GM23338 (cell line): ENCODE data around the gene CPNE8. TPM values are rescaled to one million over a fixed set of nuclear protein-coding genes. Genes with fewer than 3 reads are reported as not detected.

Source experiments
- ATAC-seq: fragments of 200-7000 bp; cut with Tn5 transposase; 3 replicates; pipeline ENCODE4 v1.9.1; 2020
- DNase-seq: peaks from one replicate; pipeline ENCODE4 v3.0.0-alpha.2; 2015; ENCODE audit warnings: low spot score
- H2AFZ ChIP-seq: fragments of 200-600 bp; sonication (generic); 2 replicates; pipeline ENCODE4 v1.8.0; 2016; ENCODE audit warnings: antibody characterized with exemption, mild to moderate bottlenecking, moderate library complexity
- H3F3A ChIP-seq: fragments of 200-600 bp; sonication (generic); replicated peaks from 2 replicates; pipeline ENCODE4 v1.8.0; 2017; ENCODE audit warnings: antibody characterized with exemption, mixed run types, low read depth
- H3K27ac ChIP-seq: fragments of 200-600 bp; sonication (generic); 2 replicates; pipeline ENCODE4 v1.6.1; 2016; ENCODE audit warnings: low read depth
- H3K27me3 ChIP-seq: fragments of 200-600 bp; sonication (generic); 2 replicates; pipeline ENCODE4 v1.8.0; 2016; ENCODE audit warnings: mild to moderate bottlenecking, mixed run types, moderate library complexity; ENCODE audit not compliant: insufficient read depth
- H3K36me3 ChIP-seq: fragments of 200-600 bp; sonication (generic); 2 replicates; pipeline ENCODE4 v1.8.0; 2016; ENCODE audit warnings: mild to moderate bottlenecking; ENCODE audit not compliant: insufficient read depth
- H3K4me1 ChIP-seq: fragments of 200-600 bp; sonication (generic); 2 replicates; pipeline ENCODE4 v1.8.0; 2016; ENCODE audit warnings: mild to moderate bottlenecking, moderate library complexity; ENCODE audit not compliant: insufficient read depth
- H3K4me2 ChIP-seq: fragments of 200-600 bp; sonication (generic); 2 replicates; pipeline ENCODE4 v1.7.1; 2017; ENCODE audit warnings: mixed run types
- H3K4me3 ChIP-seq: fragments of 200-600 bp; sonication (generic); 2 replicates; pipeline ENCODE4 v1.6.1; 2016; ENCODE audit warnings: mixed run types
- H3K79me2 ChIP-seq: fragments of 200-600 bp; sonication (generic); replicated peaks from 2 replicates; pipeline ENCODE4 v1.8.0; 2017; ENCODE audit warnings: mild to moderate bottlenecking; ENCODE audit not compliant: insufficient read depth
- H3K9me2 ChIP-seq: fragments of 200-600 bp; sonication (generic); 2 replicates; pipeline ENCODE4 v1.8.0; 2017; ENCODE audit not compliant: insufficient read depth
- H4K20me1 ChIP-seq: fragments of 200-600 bp; sonication (generic); replicated peaks from 2 replicates; pipeline ENCODE4 v1.8.0; 2017; ENCODE audit warnings: mild to moderate bottlenecking; ENCODE audit not compliant: insufficient read depth
- H3K27ac Mint-ChIP-seq: 2 replicates; pipeline ENCODE4 v1.8.0; 2020; ENCODE audit warnings: inconsistent platforms, mild to moderate bottlenecking, moderate library complexity, mixed read lengths
- H3K27me3 Mint-ChIP-seq: 3 replicates; pipeline ENCODE4 v1.8.0; 2022; ENCODE audit warnings: low read depth, mild to moderate bottlenecking, moderate library complexity, mixed read lengths, inconsistent platforms; ENCODE audit not compliant: insufficient read depth, poor library complexity
- H3K36me3 Mint-ChIP-seq: 3 replicates; pipeline ENCODE4 v1.8.0; 2021; ENCODE audit warnings: low read depth, mild to moderate bottlenecking, inconsistent platforms, moderate library complexity, mixed read lengths
- H3K4me1 Mint-ChIP-seq: 3 replicates; pipeline ENCODE4 v1.8.0; 2020; ENCODE audit warnings: mild to moderate bottlenecking, inconsistent platforms, mixed read lengths
- H3K4me3 Mint-ChIP-seq: 3 replicates; pipeline ENCODE4 v1.8.0; 2021; ENCODE audit warnings: moderate library complexity, mild to moderate bottlenecking, inconsistent platforms, mixed read lengths
- H3K9me3 Mint-ChIP-seq: 3 replicates; pipeline ENCODE4 v1.8.0; 2020; ENCODE audit warnings: moderate library complexity, mild to moderate bottlenecking, inconsistent platforms, mixed read lengths
- EZH2 ChIP-seq: fragments of 200-600 bp; sonication (generic); IDR thresholded peaks from one replicate; pipeline ENCODE4 v1.8.0; 2017; ENCODE audit warnings: antibody characterized with exemption, mild to moderate bottlenecking, low read depth; ENCODE audit not compliant: unreplicated experiment
- EZH2phosphoT487 ChIP-seq: fragments of 200-600 bp; sonication (generic); IDR thresholded peaks from one replicate; pipeline ENCODE4 v1.8.1; 2018; ENCODE audit warnings: antibody characterized with exemption; ENCODE audit not compliant: unreplicated experiment
- NANOG ChIP-seq: IDR thresholded peaks from 2 replicates; pipeline ENCODE4 v1.6.1; 2016; ENCODE audit warnings: antibody characterized with exemption, borderline replicate concordance
- POLR2AphosphoS5 ChIP-seq: IDR thresholded peaks from 2 replicates; pipeline ENCODE4 v1.6.1; 2016; ENCODE audit warnings: antibody characterized with exemption, low read depth
- ZNF331 ChIP-seq: fragments of 250-450 bp; sonication (Bioruptor Pico); IDR thresholded peaks from 2 replicates; pipeline ENCODE4 v1.5.0; 2020; ENCODE audit warnings: low read depth, mild to moderate bottlenecking, moderate library complexity
- polyA plus RNA-seq: library from polyadenylated mRNA; unstranded; fragments of >200 nt; fragmentation: Nextera tagmentation; extraction: Ambion mirVana; gene quantifications from 2 replicates; pipeline ENCODE4 v1.2.1, GENCODE V29; 2016
- total RNA-seq: library from RNA; depleted of rRNA; stranded (reverse); fragments of >200 nt; shearing (Covaris generic); gene quantifications from 2 replicates; pipeline ENCODE4 v1.2.3, GENCODE V29; 2014
- TF ChIP-seq, protein P1 (sequence below): fragments of 250-450 bp; sonication (Bioruptor Pico); IDR thresholded peaks from 2 replicates; pipeline ENCODE4 v1.5.0; 2020; ENCODE audit warnings: mild to moderate bottlenecking, moderate library complexity
- TF ChIP-seq, protein P2 (sequence below): IDR thresholded peaks from one replicate; pipeline ENCODE4 v1.6.1; 2018; ENCODE audit warnings: antibody characterized with exemption; ENCODE audit not compliant: unreplicated experiment
- TF ChIP-seq, protein P3 (sequence below): IDR thresholded peaks from 2 replicates; pipeline ENCODE4 v1.6.1; 2016; ENCODE audit warnings: antibody characterized with exemption
- TF ChIP-seq, protein P4 (sequence below), 2 experiments: fragments of 200-600 bp in 1 of 2; sonication (generic) in 1 of 2; conservative IDR thresholded peaks; 2 replicates each; pipeline versions ENCODE4 v1.5.1 to v1.6.1; 2016 to 2017; ENCODE audit warnings: antibody characterized with exemption in 2 of 2, low read depth in 2 of 2, mild to moderate bottlenecking in 2 of 2, moderate library complexity in 1 of 2

Gene CPNE8
- total and polyA plus RNA-seq, 2 experiments from 2014 or later, result 8.7 to 10.1 TPM

DNA sequence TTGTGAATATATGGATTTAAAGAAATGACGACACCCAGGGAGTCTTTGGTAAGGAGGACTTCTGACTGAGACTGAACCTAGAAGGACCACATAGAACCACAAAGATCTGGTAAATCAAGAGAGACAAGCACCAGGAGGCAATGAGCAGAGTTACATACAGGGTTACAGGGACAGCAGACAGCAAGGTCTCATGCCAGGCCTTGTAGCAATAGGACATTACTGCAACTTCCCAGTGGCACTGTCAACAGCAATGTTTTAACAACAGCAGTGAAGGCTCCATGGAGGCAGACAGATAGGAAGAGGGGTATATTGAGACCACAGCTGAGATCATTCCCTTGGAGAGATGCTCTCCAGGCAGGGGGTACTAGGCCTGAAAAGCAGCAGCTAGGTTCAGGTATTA, 18.5 kb downstream of the CPNE8 start:
- Mint-ChIP-seq H3K9me3 (peaks cover 10% of the 10 kb centered on the region), H3K36me3 (peaks cover 12% of the 10 kb centered on the region), H3K27me3 (peaks cover 2% of the 10 kb centered on the region), H3K4me3 (no peak overlapping the region), H3K4me1 (no peaks in the 10 kb centered on the region), H3K27ac (no peak overlapping the region)
- H3K27me3 ChIP-seq, result no peaks in the 10 kb centered on the region
- H3F3A ChIP-seq, result no peaks in the 10 kb centered on the region
- H3K4me2 ChIP-seq, result no peak overlapping the region
- no peak overlapping the region for H3K4me3 ChIP-seq
- H3K79me2 ChIP-seq, result no peaks in the 10 kb centered on the region; the same call in 1 of the 2 replicates
- TF ChIP-seq, protein P1, sequence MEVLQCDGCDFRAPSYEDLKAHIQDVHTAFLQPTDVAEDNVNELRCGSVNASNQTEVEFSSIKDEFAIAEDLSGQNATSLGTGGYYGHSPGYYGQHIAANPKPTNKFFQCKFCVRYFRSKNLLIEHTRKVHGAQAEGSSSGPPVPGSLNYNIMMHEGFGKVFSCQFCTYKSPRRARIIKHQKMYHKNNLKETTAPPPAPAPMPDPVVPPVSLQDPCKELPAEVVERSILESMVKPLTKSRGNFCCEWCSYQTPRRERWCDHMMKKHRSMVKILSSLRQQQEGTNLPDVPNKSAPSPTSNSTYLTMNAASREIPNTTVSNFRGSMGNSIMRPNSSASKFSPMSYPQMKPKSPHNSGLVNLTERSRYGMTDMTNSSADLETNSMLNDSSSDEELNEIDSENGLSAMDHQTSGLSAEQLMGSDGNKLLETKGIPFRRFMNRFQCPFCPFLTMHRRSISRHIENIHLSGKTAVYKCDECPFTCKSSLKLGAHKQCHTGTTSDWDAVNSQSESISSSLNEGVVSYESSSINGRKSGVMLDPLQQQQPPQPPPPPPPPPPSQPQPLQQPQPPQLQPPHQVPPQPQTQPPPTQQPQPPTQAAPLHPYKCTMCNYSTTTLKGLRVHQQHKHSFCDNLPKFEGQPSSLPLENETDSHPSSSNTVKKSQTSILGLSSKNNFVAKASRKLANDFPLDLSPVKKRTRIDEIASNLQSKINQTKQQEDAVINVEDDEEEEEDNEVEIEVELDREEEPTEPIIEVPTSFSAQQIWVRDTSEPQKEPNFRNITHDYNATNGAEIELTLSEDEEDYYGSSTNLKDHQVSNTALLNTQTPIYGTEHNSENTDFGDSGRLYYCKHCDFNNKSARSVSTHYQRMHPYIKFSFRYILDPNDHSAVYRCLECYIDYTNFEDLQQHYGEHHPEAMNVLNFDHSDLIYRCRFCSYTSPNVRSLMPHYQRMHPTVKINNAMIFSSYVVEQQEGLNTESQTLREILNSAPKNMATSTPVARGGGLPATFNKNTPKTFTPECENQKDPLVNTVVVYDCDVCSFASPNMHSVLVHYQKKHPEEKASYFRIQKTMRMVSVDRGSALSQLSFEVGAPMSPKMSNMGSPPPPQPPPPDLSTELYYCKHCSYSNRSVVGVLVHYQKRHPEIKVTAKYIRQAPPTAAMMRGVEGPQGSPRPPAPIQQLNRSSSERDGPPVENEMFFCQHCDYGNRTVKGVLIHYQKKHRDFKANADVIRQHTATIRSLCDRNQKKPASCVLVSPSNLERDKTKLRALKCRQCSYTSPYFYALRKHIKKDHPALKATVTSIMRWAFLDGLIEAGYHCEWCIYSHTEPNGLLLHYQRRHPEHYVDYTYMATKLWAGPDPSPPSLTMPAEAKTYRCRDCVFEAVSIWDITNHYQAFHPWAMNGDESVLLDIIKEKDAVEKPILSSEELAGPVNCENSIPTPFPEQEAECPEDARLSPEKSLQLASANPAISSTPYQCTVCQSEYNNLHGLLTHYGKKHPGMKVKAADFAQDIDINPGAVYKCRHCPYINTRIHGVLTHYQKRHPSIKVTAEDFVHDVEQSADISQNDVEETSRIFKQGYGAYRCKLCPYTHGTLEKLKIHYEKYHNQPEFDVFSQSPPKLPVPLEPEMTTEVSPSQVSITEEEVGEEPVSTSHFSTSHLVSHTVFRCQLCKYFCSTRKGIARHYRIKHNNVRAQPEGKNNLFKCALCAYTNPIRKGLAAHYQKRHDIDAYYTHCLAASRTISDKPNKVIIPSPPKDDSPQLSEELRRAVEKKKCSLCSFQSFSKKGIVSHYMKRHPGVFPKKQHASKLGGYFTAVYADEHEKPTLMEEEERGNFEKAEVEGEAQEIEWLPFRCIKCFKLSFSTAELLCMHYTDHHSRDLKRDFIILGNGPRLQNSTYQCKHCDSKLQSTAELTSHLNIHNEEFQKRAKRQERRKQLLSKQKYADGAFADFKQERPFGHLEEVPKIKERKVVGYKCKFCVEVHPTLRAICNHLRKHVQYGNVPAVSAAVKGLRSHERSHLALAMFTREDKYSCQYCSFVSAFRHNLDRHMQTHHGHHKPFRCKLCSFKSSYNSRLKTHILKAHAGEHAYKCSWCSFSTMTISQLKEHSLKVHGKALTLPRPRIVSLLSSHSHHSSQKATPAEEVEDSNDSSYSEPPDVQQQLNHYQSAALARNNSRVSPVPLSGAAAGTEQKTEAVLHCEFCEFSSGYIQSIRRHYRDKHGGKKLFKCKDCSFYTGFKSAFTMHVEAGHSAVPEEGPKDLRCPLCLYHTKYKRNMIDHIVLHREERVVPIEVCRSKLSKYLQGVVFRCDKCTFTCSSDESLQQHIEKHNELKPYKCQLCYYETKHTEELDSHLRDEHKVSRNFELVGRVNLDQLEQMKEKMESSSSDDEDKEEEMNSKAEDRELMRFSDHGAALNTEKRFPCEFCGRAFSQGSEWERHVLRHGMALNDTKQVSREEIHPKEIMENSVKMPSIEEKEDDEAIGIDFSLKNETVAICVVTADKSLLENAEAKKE, result no peak
- TF ChIP-seq EZH2phosphoT487 (no peak), EZH2 (no peak), POLR2AphosphoS5 (no peak), ZNF331 (CRISPR knock-in tag) (no peak), NANOG (no peak)
- TF ChIP-seq, protein P2, sequence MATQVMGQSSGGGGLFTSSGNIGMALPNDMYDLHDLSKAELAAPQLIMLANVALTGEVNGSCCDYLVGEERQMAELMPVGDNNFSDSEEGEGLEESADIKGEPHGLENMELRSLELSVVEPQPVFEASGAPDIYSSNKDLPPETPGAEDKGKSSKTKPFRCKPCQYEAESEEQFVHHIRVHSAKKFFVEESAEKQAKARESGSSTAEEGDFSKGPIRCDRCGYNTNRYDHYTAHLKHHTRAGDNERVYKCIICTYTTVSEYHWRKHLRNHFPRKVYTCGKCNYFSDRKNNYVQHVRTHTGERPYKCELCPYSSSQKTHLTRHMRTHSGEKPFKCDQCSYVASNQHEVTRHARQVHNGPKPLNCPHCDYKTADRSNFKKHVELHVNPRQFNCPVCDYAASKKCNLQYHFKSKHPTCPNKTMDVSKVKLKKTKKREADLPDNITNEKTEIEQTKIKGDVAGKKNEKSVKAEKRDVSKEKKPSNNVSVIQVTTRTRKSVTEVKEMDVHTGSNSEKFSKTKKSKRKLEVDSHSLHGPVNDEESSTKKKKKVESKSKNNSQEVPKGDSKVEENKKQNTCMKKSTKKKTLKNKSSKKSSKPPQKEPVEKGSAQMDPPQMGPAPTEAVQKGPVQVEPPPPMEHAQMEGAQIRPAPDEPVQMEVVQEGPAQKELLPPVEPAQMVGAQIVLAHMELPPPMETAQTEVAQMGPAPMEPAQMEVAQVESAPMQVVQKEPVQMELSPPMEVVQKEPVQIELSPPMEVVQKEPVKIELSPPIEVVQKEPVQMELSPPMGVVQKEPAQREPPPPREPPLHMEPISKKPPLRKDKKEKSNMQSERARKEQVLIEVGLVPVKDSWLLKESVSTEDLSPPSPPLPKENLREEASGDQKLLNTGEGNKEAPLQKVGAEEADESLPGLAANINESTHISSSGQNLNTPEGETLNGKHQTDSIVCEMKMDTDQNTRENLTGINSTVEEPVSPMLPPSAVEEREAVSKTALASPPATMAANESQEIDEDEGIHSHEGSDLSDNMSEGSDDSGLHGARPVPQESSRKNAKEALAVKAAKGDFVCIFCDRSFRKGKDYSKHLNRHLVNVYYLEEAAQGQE, result no peak
- TF ChIP-seq, protein P3, sequence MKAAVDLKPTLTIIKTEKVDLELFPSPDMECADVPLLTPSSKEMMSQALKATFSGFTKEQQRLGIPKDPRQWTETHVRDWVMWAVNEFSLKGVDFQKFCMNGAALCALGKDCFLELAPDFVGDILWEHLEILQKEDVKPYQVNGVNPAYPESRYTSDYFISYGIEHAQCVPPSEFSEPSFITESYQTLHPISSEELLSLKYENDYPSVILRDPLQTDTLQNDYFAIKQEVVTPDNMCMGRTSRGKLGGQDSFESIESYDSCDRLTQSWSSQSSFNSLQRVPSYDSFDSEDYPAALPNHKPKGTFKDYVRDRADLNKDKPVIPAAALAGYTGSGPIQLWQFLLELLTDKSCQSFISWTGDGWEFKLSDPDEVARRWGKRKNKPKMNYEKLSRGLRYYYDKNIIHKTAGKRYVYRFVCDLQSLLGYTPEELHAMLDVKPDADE, result no peak
- TF ChIP-seq, protein P4, sequence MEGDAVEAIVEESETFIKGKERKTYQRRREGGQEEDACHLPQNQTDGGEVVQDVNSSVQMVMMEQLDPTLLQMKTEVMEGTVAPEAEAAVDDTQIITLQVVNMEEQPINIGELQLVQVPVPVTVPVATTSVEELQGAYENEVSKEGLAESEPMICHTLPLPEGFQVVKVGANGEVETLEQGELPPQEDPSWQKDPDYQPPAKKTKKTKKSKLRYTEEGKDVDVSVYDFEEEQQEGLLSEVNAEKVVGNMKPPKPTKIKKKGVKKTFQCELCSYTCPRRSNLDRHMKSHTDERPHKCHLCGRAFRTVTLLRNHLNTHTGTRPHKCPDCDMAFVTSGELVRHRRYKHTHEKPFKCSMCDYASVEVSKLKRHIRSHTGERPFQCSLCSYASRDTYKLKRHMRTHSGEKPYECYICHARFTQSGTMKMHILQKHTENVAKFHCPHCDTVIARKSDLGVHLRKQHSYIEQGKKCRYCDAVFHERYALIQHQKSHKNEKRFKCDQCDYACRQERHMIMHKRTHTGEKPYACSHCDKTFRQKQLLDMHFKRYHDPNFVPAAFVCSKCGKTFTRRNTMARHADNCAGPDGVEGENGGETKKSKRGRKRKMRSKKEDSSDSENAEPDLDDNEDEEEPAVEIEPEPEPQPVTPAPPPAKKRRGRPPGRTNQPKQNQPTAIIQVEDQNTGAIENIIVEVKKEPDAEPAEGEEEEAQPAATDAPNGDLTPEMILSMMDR (conservative IDR thresholded peaks at IDR 0.05; ENCODE audit: low read depth in 2 of 2), result no peak
- no peaks in the 10 kb centered on the region; the same call in 1 of the 2 replicates for H3K9me2 ChIP-seq
- no peaks in the 10 kb centered on the region for H4K20me1 ChIP-seq
- H2AFZ ChIP-seq, result no peak overlapping the region
- no peaks in the 10 kb centered on the region; the same call in 1 of the 2 replicates for H3K36me3 ChIP-seq
- H3K27ac ChIP-seq, result no peak overlapping the region
- no peaks in the 10 kb centered on the region for H3K4me1 ChIP-seq
- DNase-seq, result no peak
- ATAC-seq, result no peak
